ENCODE data around the gene INPP5J. TPM values are rescaled to one million over a fixed set of nuclear protein-coding genes. Genes with fewer than 3 reads are reported as not detected.

Gene INPP5J
- total and polyA plus RNA-seq, 2 of the 13 experiments (the other 11 are each of a cell fraction or from before 2014, with no cell fraction given) = 0.24 to 1.1 TPM

GRCh38 chr22:31176923-31177322, 54.2 kb downstream of the INPP5J start (continued):
- TF ChIP-seq ZNF224 (CRISPR knock-in tag; IDR thresholded peaks at IDR 0.05) = no peak
- TF ChIP-seq ZSCAN5A (CRISPR knock-in tag; IDR thresholded peaks at IDR 0.05; ENCODE audit: borderline replicate concordance) = no peak
- no peak for TF ChIP-seq TARDBP (CRISPR knock-in tag; IDR thresholded peaks at IDR 0.05)
- no peak for TF ChIP-seq ZSCAN30 (CRISPR knock-in tag; IDR thresholded peaks at IDR 0.05)
- TF ChIP-seq ZNF343 (CRISPR knock-in tag; IDR thresholded peaks at IDR 0.05) = no peak
- TF ChIP-seq KDM3A (CRISPR knock-in tag; IDR thresholded peaks at IDR 0.05; ENCODE audit: low read depth) = no peak
- TF ChIP-seq ZNF598 (CRISPR knock-in tag; IDR thresholded peaks at IDR 0.05; ENCODE audit: borderline replicate concordance) = no peak

- in situ Hi-C loops (cut with HindIII; ENCODE audit: extremely low pct_ligation_motif_present, low pct_unique_long_range_greater_than_20kb) (no loop called here), intact Hi-C loops (cut with micrococcal nuclease; ENCODE audit: unreplicated experiment) (no loop called here)
- no peak for ATAC-seq
- 87% methylated on average over 6 of the region's 6 CpGs for WGBS (ENCODE audit: low lambda C conversion rate)
- BruUV-seq (replicated peaks) = no TSS peak
- Histone ChIP-seq H3K36me3 (replicated peaks in 1 of 2; ENCODE audit: control insufficient read depth in 1 of 2, insufficient read depth in 2 of 2, low read length in 2 of 2) (peaks cover 4 to 11% of the 10 kb centered on the region in 2 experiments; a peak in 3 of 5 replicates), H3K79me2 (ENCODE audit: insufficient read depth, low read length) (peaks cover 39% of the 10 kb centered on the region), H3K4me1 (ENCODE audit: insufficient read depth, low read length) (peaks cover 22% of the 10 kb centered on the region), H3K9ac (ENCODE audit: insufficient read depth, low read depth, low read length) (no peak overlapping the region), H3K4me2 (ENCODE audit: low read depth, low read length) (no peak overlapping the region), H3K4me3 (replicated peaks in 1 of 3; ENCODE audit: insufficient read depth in 1 of 3, low read depth in 2 of 3, low read length in 3 of 3) (no peak overlapping the region), H3K9me3 (ENCODE audit: low read length) (no peaks in the 10 kb centered on the region), H3K27ac (ENCODE audit: extremely low read length, insufficient read depth, low read length) (no peak overlapping the region), H4K20me1 (ENCODE audit: insufficient read depth, low read length) (0 out of 2 replicates have a peak, but pooled peaks cover 2% of the 10 kb centered on the region), H2AFZ (ENCODE audit: low read length) (no peak overlapping the region), H3K27me3 (ENCODE audit: control insufficient read depth in 1 of 2, insufficient read depth in 2 of 2, low read length in 2 of 2) (no peaks in the 10 kb centered on the region)
- no peak for DNase-seq (ENCODE audit: low spot score)
- POLR2A ChIA-PET = no interaction called here
- FAIRE-seq = no peak
- CTCF ChIA-PET (ENCODE audit: low intra/inter-chr PET ratio, low total read pairs) = no interaction called here
- no peak for TF ChIP-seq RELA (CRISPR knock-in tag; IDR thresholded peaks at IDR 0.05)
- TF ChIP-seq, protein P1, sequence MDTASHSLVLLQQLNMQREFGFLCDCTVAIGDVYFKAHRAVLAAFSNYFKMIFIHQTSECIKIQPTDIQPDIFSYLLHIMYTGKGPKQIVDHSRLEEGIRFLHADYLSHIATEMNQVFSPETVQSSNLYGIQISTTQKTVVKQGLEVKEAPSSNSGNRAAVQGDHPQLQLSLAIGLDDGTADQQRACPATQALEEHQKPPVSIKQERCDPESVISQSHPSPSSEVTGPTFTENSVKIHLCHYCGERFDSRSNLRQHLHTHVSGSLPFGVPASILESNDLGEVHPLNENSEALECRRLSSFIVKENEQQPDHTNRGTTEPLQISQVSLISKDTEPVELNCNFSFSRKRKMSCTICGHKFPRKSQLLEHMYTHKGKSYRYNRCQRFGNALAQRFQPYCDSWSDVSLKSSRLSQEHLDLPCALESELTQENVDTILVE (CRISPR knock-in tag; IDR thresholded peaks at IDR 0.05) = no peak
- no peak for TF ChIP-seq PBX2 (CRISPR knock-in tag; IDR thresholded peaks at IDR 0.05)
- no peak for TF ChIP-seq ZNF503 (CRISPR knock-in tag; IDR thresholded peaks at IDR 0.05)
- no peak for TF ChIP-seq CBX2 (IDR thresholded peaks at IDR 0.05; ENCODE audit: low read depth, low read length)
- no peak for TF ChIP-seq CBX2 (CRISPR knock-in tag; IDR thresholded peaks at IDR 0.05; ENCODE audit: low read depth)
- no peak for TF ChIP-seq ISL2 (CRISPR knock-in tag; IDR thresholded peaks at IDR 0.05)
- TF ChIP-seq TBL1XR1 (IDR thresholded peaks at IDR 0.05; ENCODE audit: borderline replicate concordance, low read length, partially characterized antibody) = no peak
- no peak for TF ChIP-seq HNRNPH1 (optimal IDR thresholded peaks at IDR 0.05; ENCODE audit: low read depth, low read length)
- TF ChIP-seq NFIC (IDR thresholded peaks at IDR 0.05; ENCODE audit: low read length) = no peak
- no peak for TF ChIP-seq MAZ (IDR thresholded peaks at IDR 0.05; ENCODE audit: borderline replicate concordance, low read depth, low read length)
- TF ChIP-seq MAZ (CRISPR knock-in tag; IDR thresholded peaks at IDR 0.05; ENCODE audit: low read depth) = no peak
Observed at GRCh38 chr22:31177420-31178162, 54.8 kb downstream of the INPP5J start.
